Mesenchymal stem cell (in vitro differentiated cells and primary cell): Measurements from ENCODE around the gene SNRNP70.
"Not testable (repeated sequence)": the region's sequence is repeated elsewhere in the genome, so short reads cannot be mapped to it uniquely, and the experiment has no call there.

Experiments used
- DNase-seq: peaks from one replicate; pipeline ENCODE4 v3.0.0-alpha.2; 2013
- H2AFZ ChIP-seq: one replicate; pipeline ENCODE4 v1.6.1; 2013; ENCODE audit warnings: low read depth, mild to moderate bottlenecking, control low read depth, inconsistent platforms, low read length, moderate library complexity
- H2AK5ac ChIP-seq: 2 replicates; pipeline ENCODE4 v1.6.1; 2013; ENCODE audit warnings: low read length, moderate library complexity, mild to moderate bottlenecking, inconsistent platforms; ENCODE audit not compliant: severe bottlenecking
- H2BK120ac ChIP-seq: one replicate; pipeline ENCODE4 v1.6.1; 2013; ENCODE audit warnings: low read depth, mild to moderate bottlenecking, inconsistent platforms, low read length, moderate library complexity
- H2BK12ac ChIP-seq, 2 experiments: one replicate each; pipeline ENCODE4 v1.6.1; 2013; ENCODE audit warnings: inconsistent platforms in 2 of 2, low read length in 2 of 2, mild to moderate bottlenecking in 2 of 2, moderate library complexity in 2 of 2, control low read depth in 1 of 2
- H2BK15ac ChIP-seq: one replicate; pipeline ENCODE4 v1.6.1; 2013; ENCODE audit warnings: mild to moderate bottlenecking, low read depth, inconsistent platforms; ENCODE audit not compliant: poor library complexity, severe bottlenecking
- H2BK5ac ChIP-seq: 2 replicates; pipeline ENCODE4 v1.6.1; 2013; ENCODE audit warnings: low read depth, mild to moderate bottlenecking, low read length, control low read depth, inconsistent platforms; ENCODE audit not compliant: poor library complexity, severe bottlenecking
- H3K14ac ChIP-seq, 2 experiments: one replicate each; pipeline ENCODE4 v1.6.1; 2013; ENCODE audit warnings: inconsistent platforms in 2 of 2, low read length in 2 of 2, control low read depth in 1 of 2, mild to moderate bottlenecking in 1 of 2, moderate library complexity in 1 of 2
- H3K18ac ChIP-seq, 2 experiments: one replicate each; pipeline ENCODE4 v1.6.1; 2013; ENCODE audit warnings: inconsistent platforms in 2 of 2, low read length in 2 of 2, control low read depth in 1 of 2, low read depth in 1 of 2, mild to moderate bottlenecking in 1 of 2
- H3K23ac ChIP-seq, 2 experiments: one replicate each; pipeline ENCODE4 v1.6.1; 2013; ENCODE audit warnings: inconsistent platforms in 2 of 2, low read length in 2 of 2, mild to moderate bottlenecking in 2 of 2, moderate library complexity in 2 of 2, control low read depth in 1 of 2
- H3K27ac ChIP-seq: 2 replicates; pipeline ENCODE4 v1.5.1; 2013; ENCODE audit warnings: mild to moderate bottlenecking, moderate library complexity, low read length, control low read depth, inconsistent platforms; ENCODE audit not compliant: poor library complexity, severe bottlenecking
- H3K27me3 ChIP-seq, 2 experiments: 2 replicates each; pipeline versions ENCODE4 v1.6.1 to v1.7.0; 2013; ENCODE audit warnings: low read length in 2 of 2, mild to moderate bottlenecking in 2 of 2, moderate library complexity in 2 of 2, control low read depth in 1 of 2, inconsistent platforms in 1 of 2; ENCODE audit not compliant: control insufficient read depth in 1 of 2, insufficient read depth in 1 of 2
- H3K36me3 ChIP-seq, 2 experiments: 2 replicates each; pipeline versions ENCODE4 v1.6.1 to v1.7.0; 2013; ENCODE audit warnings: low read length in 2 of 2, control low read depth in 1 of 2, inconsistent platforms in 1 of 2, low read depth in 1 of 2, mild to moderate bottlenecking in 1 of 2; ENCODE audit not compliant: insufficient read depth in 2 of 2, control insufficient read depth in 1 of 2
- H3K4ac ChIP-seq, 2 experiments: one replicate each; pipeline ENCODE4 v1.6.1; 2013; ENCODE audit warnings: inconsistent platforms in 2 of 2, low read length in 2 of 2, mild to moderate bottlenecking in 2 of 2, moderate library complexity in 2 of 2, control low read depth in 1 of 2, low read depth in 1 of 2
- H3K4me1 ChIP-seq: 2 replicates; pipeline ENCODE4 v1.6.1; 2013; ENCODE audit warnings: low read depth, low read length, control low read depth; ENCODE audit not compliant: control insufficient read depth, insufficient read depth
- H3K4me2 ChIP-seq: 2 replicates; pipeline ENCODE4 v1.6.1; 2013; ENCODE audit warnings: low read length, mild to moderate bottlenecking, inconsistent platforms; ENCODE audit not compliant: poor library complexity, severe bottlenecking
- H3K4me3 ChIP-seq, 2 experiments: 2 replicates each; pipeline versions ENCODE4 v1.5.1 to v1.7.0; 2013; ENCODE audit warnings: low read length in 2 of 2, mild to moderate bottlenecking in 2 of 2, control low read depth in 1 of 2, low read depth in 1 of 2; ENCODE audit not compliant: insufficient read depth in 1 of 2
- H3K79me1 ChIP-seq: replicated peaks from 2 replicates; pipeline ENCODE4 v1.6.1; 2013; ENCODE audit warnings: mild to moderate bottlenecking, control low read depth, low read length, inconsistent platforms; ENCODE audit not compliant: poor library complexity, severe bottlenecking
- H3K9ac ChIP-seq: 2 replicates; pipeline ENCODE4 v1.7.0; 2013; ENCODE audit warnings: mild to moderate bottlenecking, low read length, moderate library complexity
- H3K9me3 ChIP-seq: 2 replicates; pipeline ENCODE4 v1.7.0; 2013; ENCODE audit warnings: mild to moderate bottlenecking, low read length; ENCODE audit not compliant: control insufficient read depth
- H4K8ac ChIP-seq: one replicate; pipeline ENCODE4 v1.6.1; 2013; ENCODE audit warnings: inconsistent platforms, mild to moderate bottlenecking, low read length, moderate library complexity
- H4K91ac ChIP-seq: one replicate; pipeline ENCODE4 v1.6.1; 2013; ENCODE audit warnings: mild to moderate bottlenecking, low read length, inconsistent platforms
- WGBS: methylation state at CpG from one replicate; pipeline ENCODE4 v1.1.7; 2013; ENCODE audit warnings: mixed read lengths; 5-methylcytosine and 5-hydroxymethylcytosine counted together

The SNRNP70 gene

DNA sequence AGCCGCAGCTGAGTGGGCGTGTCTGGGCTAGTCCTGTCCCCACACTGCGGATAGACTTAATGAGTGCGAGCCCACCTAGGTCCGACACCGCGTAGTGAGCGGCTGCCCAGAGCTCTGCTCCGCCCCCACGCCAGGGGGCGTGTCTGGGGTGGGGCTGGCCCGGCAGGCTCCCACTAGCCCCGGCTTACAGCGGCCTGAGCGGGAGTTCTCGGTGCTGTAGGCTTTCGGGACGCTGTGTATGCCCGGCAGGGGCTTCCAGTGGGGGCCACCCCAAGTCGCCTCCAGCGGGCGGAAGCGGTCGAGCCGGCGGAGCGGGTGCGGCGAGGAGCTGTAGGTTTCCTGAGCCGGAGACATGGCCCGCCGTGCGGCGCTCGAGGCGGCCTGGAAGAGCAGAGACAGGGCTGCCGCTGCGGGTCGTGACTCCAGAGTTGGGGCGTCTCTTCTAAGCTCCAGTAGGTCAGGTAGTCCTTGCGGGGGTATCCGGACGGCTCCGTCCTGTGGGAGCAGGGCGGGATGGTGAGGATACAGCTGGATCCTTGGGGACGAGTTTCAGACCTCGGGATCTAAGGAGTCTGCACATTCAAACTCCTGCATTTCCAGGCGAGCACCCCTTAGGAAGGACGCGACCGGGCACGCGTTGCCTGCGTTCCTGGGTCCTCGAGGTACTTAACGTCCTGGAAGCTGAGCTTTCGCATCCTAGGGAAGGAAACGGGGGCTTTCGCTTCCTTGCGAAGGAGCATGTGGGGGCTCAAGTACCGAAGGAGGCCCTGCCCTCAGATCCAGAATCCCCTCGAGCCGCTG, 28.9 kb upstream of the SNRNP70 start:
- peak overlapping the region; percentile 59 to 72 for H3K4me3 ChIP-seq
- H3K36me3 ChIP-seq, result peaks cover 0 to under 1% of the 10 kb centered on the region in 2 experiments
- H3K9me3 ChIP-seq, result no peaks in the 10 kb centered on the region
- peaks cover 17% of the 10 kb centered on the region for H3K4me1 ChIP-seq
- peak overlapping the region; percentile 12 for H4K8ac ChIP-seq
- H3K14ac ChIP-seq, result peak overlapping the region in 1 of 2 experiments; percentile 86
- H3K18ac ChIP-seq, result peak overlapping the region in 1 of 2 experiments; percentile 91
- no peak overlapping the region for H2AK5ac ChIP-seq
- H3K4me2 ChIP-seq, result peak overlapping the region; percentile 93
- peak overlapping the region; percentile 54 for H3K9ac ChIP-seq
- peaks cover 3% of the 10 kb centered on the region for H3K79me1 ChIP-seq
- no peak overlapping the region for H2BK120ac ChIP-seq
- H3K23ac ChIP-seq, result no peak overlapping the region
- no peak overlapping the region for H3K4ac ChIP-seq
- H2BK5ac ChIP-seq, result no peak overlapping the region
- H2BK12ac ChIP-seq, result no peak overlapping the region
- DNase-seq, result peak; percentile 65
- no peak overlapping the region for H3K27ac ChIP-seq
- H4K91ac ChIP-seq, result no peak overlapping the region
- no peak overlapping the region for H2BK15ac ChIP-seq
- peaks cover 14 to 51% of the 10 kb centered on the region in 2 experiments for H3K27me3 ChIP-seq
- peak overlapping the region; percentile 82 for H2AFZ ChIP-seq
- 1% methylated on average over 63 of the region's 63 CpGs for WGBS

DNA sequence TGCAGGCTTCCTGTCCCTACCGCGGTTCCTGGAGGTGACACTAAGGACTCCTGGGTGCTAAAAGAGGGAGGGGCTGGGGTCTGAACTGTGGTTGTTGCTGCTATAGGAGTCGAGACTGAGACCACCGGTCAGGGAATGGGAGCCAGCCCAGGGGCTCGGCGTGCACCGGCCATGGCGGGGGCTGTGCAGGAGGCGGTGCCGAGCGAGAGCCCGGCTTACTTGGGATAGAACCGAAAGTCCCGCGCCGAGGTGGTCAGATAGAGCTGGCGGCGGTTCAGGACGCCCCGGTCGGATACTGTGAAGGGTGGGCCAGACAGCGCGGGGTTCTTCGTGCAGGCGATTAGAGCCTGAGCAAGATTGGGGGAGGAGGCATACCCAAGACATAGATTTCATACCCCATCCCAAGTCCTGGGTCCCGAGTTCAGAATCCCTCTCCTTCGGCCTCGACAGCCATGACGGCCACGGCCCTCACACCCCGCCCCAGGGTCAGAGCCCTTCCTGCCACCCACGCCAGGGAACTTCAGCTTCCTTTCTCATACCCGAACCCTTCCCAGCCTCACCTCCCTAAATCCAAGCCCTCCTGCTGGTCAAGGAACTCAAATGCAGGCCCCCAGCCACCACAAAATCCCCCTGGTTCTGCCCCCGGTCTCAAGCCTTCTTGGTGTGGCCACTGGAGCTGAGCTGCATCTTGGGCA, 28.2 kb upstream of the SNRNP70 start:
- Histone ChIP-seq H2BK12ac (peak overlapping the region in 1 of 2 experiments; percentile 34), H2AFZ (peak overlapping the region; percentile 82), H3K18ac (peak overlapping the region; percentile 33 to 91), H3K4me2 (peak overlapping the region; percentile 93), H2BK120ac (peak overlapping the region; percentile 5), H3K14ac (peak overlapping the region in 1 of 2 experiments; percentile 86), H3K4me1 (peaks cover 17% of the 10 kb centered on the region), H4K8ac (peak overlapping the region; percentile 12), H3K9ac (peak overlapping the region; percentile 54), H3K27me3 (peaks cover 14 to 57% of the 10 kb centered on the region in 2 experiments), H3K4me3 (peak overlapping the region; percentile 11 to 72)
- not testable (repeated sequence) for H3K36me3 ChIP-seq, H3K79me1 ChIP-seq, H3K27ac ChIP-seq, DNase-seq, H3K9me3 ChIP-seq, H4K91ac ChIP-seq, H3K23ac ChIP-seq, H2BK15ac ChIP-seq, H2BK5ac ChIP-seq, H3K4ac ChIP-seq, H2AK5ac ChIP-seq
- 18% methylated on average over 20 of the region's 34 CpGs for WGBS

DNA sequence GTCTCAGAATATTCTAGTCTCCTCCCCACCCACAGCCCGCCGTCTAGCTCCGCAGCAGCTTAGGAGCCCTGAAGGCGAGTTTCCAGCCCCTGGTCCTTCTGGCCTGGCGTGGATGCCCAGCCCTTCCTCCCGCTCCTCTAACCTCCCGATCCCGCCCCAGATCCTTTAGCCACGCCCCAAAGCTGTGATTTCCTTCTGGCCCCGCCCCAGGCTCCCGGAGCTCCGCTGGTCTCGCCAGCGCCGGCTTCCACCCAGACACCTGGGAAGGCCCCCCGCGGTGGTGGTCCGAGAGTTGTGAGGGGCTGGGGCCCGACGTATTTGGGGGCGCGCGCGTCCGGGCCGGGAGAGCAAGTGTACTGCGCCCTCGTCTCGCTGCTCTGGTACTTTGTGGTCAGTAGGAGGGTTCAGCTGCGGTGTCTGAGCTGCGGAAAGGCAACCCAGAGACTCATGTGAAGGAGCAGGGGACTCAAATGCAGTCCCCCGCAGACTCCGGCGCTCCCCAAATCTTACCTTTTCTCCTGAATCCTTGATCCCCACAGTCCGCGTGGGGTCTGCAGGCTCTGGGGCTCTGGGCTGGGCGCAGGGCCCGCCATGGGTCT, 27.5 kb upstream of the SNRNP70 start, which contains the start of gene CGB7:
Gene CGB7 (minus strand): TSS at position 114 of the 599 bp plus-strand sequence. CDS start 2,374 bp downstream, outside the sequence.
- Histone ChIP-seq H3K18ac (peak within 1 kb of the TSS; percentile 33 to 91), H3K4me2 (peak within 1 kb of the TSS; percentile 93), H2AK5ac (no peak within 1 kb of the TSS), H3K9ac (peak within 1 kb of the TSS; percentile 54), H3K23ac (no peak within 1 kb of the TSS), H2AFZ (peak within 1 kb of the TSS; percentile 82), H3K36me3 (peaks cover 0 to 4% of the 10 kb centered on the region in 2 experiments), H3K27ac (no peak within 1 kb of the TSS), H2BK12ac (peak within 1 kb of the TSS in 1 of 2 experiments; percentile 34), H3K4me3 (peak within 1 kb of the TSS; percentile 50 to 72), H2BK120ac (peak within 1 kb of the TSS; percentile 34), H4K8ac (peak within 1 kb of the TSS; percentile 12), H4K91ac (peak within 1 kb of the TSS; percentile 11), H3K9me3 (no peaks in the 10 kb centered on the region), H3K4me1 (peaks cover 17% of the 10 kb centered on the region), H3K79me1 (peaks cover 3% of the 10 kb centered on the region), H3K14ac (peak within 1 kb of the TSS in 1 of 2 experiments; percentile 86), H3K27me3 (peaks cover 14 to 62% of the 10 kb centered on the region in 2 experiments), H2BK15ac (peak within 1 kb of the TSS; percentile 48), H3K4ac (no peak within 1 kb of the TSS), H2BK5ac (no peak within 1 kb of the TSS)
- DNase-seq, result peak; percentile 66
- 16% methylated on average over 28 of the region's 38 CpGs for WGBS
